GM12801 (cell line): ENCODE measurements around the gene IFT57.

ENCODE experiments used
- TF ChIP-seq, protein P1 (sequence below): IDR thresholded peaks from one replicate; pipeline ENCODE4 v1.5.1; 2011; ENCODE audit warnings: control low read depth; ENCODE audit not compliant: insufficient read length; ENCODE audit errors: extremely low read depth

The IFT57 gene

GRCh38 chr3:108145578-108145977 lies 76.6 kb downstream of the IFT57 start:
- TF ChIP-seq, protein P1, sequence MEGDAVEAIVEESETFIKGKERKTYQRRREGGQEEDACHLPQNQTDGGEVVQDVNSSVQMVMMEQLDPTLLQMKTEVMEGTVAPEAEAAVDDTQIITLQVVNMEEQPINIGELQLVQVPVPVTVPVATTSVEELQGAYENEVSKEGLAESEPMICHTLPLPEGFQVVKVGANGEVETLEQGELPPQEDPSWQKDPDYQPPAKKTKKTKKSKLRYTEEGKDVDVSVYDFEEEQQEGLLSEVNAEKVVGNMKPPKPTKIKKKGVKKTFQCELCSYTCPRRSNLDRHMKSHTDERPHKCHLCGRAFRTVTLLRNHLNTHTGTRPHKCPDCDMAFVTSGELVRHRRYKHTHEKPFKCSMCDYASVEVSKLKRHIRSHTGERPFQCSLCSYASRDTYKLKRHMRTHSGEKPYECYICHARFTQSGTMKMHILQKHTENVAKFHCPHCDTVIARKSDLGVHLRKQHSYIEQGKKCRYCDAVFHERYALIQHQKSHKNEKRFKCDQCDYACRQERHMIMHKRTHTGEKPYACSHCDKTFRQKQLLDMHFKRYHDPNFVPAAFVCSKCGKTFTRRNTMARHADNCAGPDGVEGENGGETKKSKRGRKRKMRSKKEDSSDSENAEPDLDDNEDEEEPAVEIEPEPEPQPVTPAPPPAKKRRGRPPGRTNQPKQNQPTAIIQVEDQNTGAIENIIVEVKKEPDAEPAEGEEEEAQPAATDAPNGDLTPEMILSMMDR, result no peak

DNA sequence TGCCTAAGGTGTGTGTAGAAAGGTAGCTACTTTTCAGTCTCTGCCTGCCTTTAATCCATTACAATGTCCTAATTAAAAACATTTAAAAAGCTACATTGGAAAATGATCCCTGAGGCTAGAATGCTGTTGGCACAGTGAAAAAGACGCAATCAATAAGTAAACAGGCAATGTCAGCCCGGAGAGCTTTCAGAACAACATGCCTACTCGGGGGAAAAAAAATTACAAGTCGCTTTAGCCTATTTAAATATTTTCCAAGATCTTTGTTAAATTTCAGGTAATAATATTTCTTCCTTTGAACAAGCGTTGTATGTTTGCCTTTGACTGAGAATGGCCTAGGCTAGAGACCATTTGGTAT lies 84.8 kb downstream of the IFT57 start:
- TF ChIP-seq, protein P1, result no peak

- TF ChIP-seq, protein P1, result no peak
These were observed 85.4 kb downstream of the IFT57 start for GRCh38 chr3:108136561-108137459.

- TF ChIP-seq, protein P1, result no peak
These were observed 87.7 kb downstream of the IFT57 start for GRCh38 chr3:108134555-108134880.

DNA sequence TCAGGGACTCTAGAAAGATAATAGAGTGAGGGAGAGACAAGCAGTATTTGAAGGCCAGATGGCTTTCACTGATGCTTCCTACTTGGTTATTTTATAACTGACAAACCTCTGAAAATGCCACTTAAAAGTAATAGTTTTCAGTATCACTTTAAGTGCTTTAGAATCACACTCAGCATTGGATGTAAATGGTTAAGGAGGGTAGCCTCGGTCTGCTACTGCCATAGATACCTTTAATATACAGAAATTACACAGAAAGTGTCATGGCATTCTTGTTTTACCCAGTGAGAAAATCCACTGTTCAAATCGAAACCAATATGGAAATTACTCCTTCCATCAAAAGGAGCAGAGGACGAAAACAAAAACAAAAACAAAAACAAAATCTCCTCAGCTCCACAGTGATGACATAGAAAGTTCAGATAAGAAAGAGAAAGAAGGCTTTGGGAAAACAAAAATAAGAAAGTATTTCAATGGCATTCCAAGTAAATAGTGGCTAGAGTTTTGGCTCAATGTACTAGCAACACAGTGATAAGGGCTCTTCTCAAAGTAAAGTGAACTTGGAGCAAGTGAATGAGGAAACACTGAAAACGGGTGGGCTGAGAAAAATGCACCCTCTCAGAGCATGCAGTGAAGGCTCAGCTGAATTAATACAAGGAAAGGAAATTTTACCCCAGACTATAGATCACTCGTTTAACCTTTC lies 88.2 kb downstream of the IFT57 start:
- TF ChIP-seq, protein P1, result no peak

- TF ChIP-seq, protein P1, result no peak
These were observed 89.2 kb downstream of the IFT57 start for GRCh38 chr3:108133048-108133369.

- TF ChIP-seq, protein P1, result no peak
These were observed 90.6 kb downstream of the IFT57 start for GRCh38 chr3:108131475-108132134.
